Vagina (tissue), 2 donors: ENCODE results near the gene APBB2.

Experiments
- POLR2A ChIP-seq, 2 donors: fragments of 450-650 bp; IDR thresholded peaks; one replicate each; pipeline ENCODE4 v1.6.1; 2017; ENCODE audit warnings: antibody characterized with exemption in 2 of 2, mild to moderate bottlenecking in 2 of 2, moderate library complexity in 2 of 2
- POLR2AphosphoS5 ChIP-seq, 2 donors: sonication (generic); formaldehyde crosslinking; IDR thresholded peaks; one replicate each; pipeline ENCODE4 v1.9.0; 2017; ENCODE audit warnings: antibody characterized with exemption in 2 of 2, mild to moderate bottlenecking in 2 of 2, low read depth in 1 of 2; ENCODE audit not compliant: insufficient read depth in 1 of 2
- TF ChIP-seq, protein P1 (sequence below), 3 experiments: fragments of 450-650 bp in 2 of 3; fragments of 200-600 bp in 1 of 3; sonication (generic) in 1 of 3; IDR thresholded peaks; one replicate each; pipeline ENCODE4 v1.5.1; 2017 to 2019; ENCODE audit warnings: antibody characterized with exemption in 3 of 3, mild to moderate bottlenecking in 2 of 3, moderate library complexity in 2 of 3

DNA sequence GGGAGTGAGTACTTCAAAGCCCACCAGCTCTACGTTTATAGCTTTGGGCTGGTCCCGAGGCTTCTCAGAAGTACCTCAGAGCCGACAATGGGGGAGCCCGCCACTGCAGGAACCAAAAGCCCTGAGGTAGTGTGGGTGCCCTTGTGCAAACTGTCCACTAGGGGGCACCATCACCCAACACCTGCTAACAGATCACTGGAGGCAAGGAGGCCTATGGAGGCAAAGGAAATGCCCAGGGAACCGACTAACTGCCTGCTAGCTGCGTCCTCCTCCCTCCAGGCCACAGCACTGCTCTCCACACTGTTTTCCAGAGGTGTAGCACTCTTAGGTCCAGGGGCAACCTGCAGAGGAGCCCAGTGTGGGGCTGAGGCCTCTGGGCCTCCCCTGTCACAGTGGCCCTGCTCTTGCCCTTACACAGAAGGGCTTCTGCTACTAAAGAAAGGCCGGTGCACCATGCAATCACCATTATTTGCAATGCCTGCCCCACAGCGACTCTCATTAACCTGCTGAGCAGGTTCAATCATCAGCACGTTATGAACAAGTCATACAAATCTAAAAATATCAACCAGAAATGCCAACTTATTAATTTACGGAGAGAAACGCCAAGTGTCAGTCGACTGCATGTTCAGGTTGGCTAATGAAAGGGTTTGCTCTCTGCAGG is 305.5 kb downstream of the APBB2 start:
- TF ChIP-seq, protein P1, sequence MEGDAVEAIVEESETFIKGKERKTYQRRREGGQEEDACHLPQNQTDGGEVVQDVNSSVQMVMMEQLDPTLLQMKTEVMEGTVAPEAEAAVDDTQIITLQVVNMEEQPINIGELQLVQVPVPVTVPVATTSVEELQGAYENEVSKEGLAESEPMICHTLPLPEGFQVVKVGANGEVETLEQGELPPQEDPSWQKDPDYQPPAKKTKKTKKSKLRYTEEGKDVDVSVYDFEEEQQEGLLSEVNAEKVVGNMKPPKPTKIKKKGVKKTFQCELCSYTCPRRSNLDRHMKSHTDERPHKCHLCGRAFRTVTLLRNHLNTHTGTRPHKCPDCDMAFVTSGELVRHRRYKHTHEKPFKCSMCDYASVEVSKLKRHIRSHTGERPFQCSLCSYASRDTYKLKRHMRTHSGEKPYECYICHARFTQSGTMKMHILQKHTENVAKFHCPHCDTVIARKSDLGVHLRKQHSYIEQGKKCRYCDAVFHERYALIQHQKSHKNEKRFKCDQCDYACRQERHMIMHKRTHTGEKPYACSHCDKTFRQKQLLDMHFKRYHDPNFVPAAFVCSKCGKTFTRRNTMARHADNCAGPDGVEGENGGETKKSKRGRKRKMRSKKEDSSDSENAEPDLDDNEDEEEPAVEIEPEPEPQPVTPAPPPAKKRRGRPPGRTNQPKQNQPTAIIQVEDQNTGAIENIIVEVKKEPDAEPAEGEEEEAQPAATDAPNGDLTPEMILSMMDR (IDR thresholded peaks at IDR 0.05), result peak; percentile 48 to 78 (median 73)
- TF ChIP-seq POLR2A (IDR thresholded peaks at IDR 0.05) (no peak), POLR2AphosphoS5 (IDR thresholded peaks at IDR 0.05; ENCODE audit: insufficient read depth in 1 of 2, low read depth in 1 of 2) (peak in 1 of 2 donors; percentile 11)
